Measurements from ENCODE around the gene CKLF.
"Not testable (repeated sequence)": the region's sequence is repeated elsewhere in the genome, so short reads cannot be mapped to it uniquely, and the experiment has no call there.

The CKLF gene

GRCh38 chr16:66572356-66572755 lies 20.0 kb downstream of the CKLF start:
- no peak for DNase-seq

- DNase-seq, result no peak
Observed at GRCh38 chr16:66574081-66574480, 21.7 kb downstream of the CKLF start.

- no peak for DNase-seq
Observed at GRCh38 chr16:66574531-66574930, 22.2 kb downstream of the CKLF start.

GRCh38 chr16:66575060-66575459 lies 22.7 kb downstream of the CKLF start:
- no peak for DNase-seq

- no peak for DNase-seq
Observed at GRCh38 chr16:66576296-66576695, 23.9 kb downstream of the CKLF start.

GRCh38 chr16:66578651-66579531 lies 26.5 kb downstream of the CKLF start, which contains the start of gene CMTM2:
Gene CMTM2 (plus strand): TSS chr16:66579463. CDS start chr16:66579608, 145 bp downstream.
- no peak for DNase-seq

- DNase-seq, result no peak
Observed at GRCh38 chr16:66580605-66581209, 28.3 kb downstream of the CKLF start.

- DNase-seq, result no peak
Observed at GRCh38 chr16:66581246-66581952, 29.0 kb downstream of the CKLF start.

GRCh38 chr16:66585481-66586239 lies 33.3 kb downstream of the CKLF start:
- DNase-seq, result no peak

GRCh38 chr16:66587881-66588600 lies 35.7 kb downstream of the CKLF start:
- no peak for DNase-seq

- DNase-seq, result peak; percentile 37 to 45
Observed at GRCh38 chr16:66588981-66589713, 36.8 kb downstream of the CKLF start.

GRCh38 chr16:66590322-66590721 lies 37.9 kb downstream of the CKLF start:
- no peak for DNase-seq

GRCh38 chr16:66591018-66591417 lies 38.6 kb downstream of the CKLF start:
- DNase-seq, result no peak

- no peak for DNase-seq
Observed at GRCh38 chr16:66592241-66592640, 39.9 kb downstream of the CKLF start.

GRCh38 chr16:66592814-66593213 lies 40.4 kb downstream of the CKLF start:
- DNase-seq, result no peak

- DNase-seq, result no peak
Observed at GRCh38 chr16:66594739-66595138, 42.4 kb downstream of the CKLF start.

- DNase-seq, result not testable (repeated sequence)
Observed at GRCh38 chr16:66596559-66596958, 44.2 kb downstream of the CKLF start.

GRCh38 chr16:66596986-66597848 lies 44.8 kb downstream of the CKLF start:
- DNase-seq, result no peak

- DNase-seq, result no peak
Observed at GRCh38 chr16:66598111-66598510, 45.7 kb downstream of the CKLF start.

- no peak for DNase-seq
Observed at GRCh38 chr16:66599726-66600125, 47.4 kb downstream of the CKLF start.
